GM19463 (cell line): Measurements from ENCODE around the gene MSH6.

Experiments
- ATAC-seq: cut with Tn5 transposase; IDR thresholded peaks from one replicate; pipeline ENCODE4 v1.9.1; 2021; ENCODE audit warnings: mild to moderate bottlenecking, moderate library complexity; ENCODE audit not compliant: unreplicated experiment

The MSH6 gene

DNA sequence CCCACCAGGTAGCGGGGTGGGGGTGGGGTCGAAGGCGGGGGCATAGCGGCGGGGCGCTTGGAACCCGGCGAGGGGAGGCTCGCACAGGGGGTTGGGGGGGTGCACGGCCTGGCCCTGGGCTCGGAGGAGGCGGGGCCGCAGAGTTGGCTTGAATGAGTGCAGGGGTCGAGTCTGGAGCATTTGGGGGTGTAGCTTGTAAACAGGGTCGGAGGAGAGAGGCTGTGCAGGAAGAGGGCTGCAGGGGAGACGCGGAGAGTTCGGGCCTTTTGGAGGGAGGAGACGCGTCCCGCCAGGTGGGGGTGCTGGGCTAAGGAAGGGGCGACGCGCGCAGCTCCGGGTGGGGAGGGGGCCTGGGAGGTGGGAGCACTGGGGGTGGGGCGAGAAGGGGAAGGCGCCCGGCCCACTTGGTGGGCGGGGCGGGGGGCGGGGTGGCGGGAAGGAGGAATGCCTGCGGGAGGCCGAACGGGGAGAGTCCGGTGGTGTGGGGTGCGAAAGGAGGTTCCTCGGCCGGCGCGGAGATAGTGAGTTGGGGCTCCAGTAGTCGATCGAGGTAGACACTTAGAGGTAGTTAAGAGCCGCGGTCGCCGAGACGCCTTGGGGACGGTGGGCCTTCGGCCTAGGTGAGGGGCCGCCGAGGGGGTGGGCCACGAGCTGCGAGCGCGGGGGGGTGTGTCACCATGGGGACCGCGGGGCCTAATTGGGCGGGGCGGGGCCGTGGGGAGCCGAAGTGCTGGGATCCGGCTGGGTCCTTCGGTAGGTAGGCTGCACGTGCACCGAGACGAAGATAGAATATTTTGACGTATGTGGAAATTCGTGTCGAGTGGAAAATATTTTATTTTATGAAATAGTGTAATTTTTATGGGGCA lies 774 bp downstream of the MSH6 start:
- ATAC-seq, result peak; percentile 15

DNA sequence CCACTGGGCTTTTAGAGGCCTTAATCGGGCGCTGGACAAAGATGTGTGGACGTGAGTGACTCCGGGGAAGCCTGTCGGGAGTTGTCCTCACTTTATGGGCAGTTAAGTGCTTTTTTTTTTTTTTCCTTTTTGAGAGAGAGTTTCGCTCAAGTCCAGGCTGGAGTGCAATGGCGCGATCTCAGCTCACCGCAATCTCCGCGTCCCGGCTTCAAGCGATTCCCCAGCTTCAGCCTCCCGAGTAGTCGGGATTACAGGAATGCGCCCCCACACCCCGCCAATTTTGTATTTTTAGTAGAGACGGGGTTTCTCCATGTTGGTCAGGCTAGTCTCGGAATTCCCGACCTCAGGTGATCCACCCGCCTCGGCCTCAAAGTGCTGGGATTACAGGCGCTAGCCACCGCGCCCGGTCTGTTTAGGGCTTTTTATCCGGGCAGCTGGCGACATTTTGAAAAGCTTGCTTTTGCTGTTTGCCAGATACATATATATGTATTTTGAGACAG lies 1.5 kb downstream of the MSH6 start:
- no peak for ATAC-seq

DNA sequence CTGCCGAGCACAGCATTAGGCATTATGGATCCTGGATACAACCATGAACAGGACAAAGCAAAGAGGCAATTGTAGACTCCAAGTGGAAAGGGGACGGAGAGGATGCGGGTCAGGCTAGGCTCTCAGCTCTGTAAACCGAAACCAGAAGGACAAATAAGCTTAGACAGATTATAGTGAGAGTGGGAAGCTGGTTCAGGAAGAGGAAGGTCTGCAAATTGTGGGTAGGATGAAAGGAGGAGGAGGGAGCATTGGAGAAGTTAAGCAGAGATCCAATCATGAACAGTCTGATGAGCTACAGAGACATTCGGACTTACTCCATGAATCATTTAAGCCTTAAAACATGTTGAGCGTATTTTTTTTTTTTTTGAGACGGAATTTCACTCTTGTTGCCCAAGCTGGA lies 3.0 kb downstream of the MSH6 start:
- no peak for ATAC-seq

DNA sequence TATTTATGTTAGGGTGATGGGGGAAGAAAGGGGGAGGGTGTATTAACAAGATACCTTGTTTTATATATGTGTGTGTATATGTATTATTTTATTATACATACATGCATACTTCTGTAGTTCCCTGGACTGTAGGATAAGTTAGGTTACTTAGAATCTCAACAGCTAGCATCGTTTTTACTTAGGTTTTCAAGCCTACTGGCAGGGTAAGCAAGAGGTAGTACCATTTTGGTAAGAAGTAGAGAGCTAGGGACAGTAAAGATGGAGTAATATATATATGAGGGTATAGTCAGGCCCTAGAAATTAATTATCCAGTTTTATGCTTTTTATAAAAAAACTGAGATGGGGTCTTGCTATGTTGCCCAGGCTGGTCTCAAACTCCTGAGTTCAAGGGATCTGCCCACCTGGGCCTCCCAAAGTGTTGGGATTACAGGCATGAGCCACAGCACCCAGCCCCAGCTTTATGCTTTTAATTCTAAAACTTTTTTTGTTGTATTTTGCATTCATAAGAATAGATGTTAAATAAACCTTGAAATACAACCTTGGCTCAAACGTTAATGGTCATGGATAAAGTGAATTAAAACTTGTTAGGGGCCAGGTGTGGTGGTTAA lies 13.2 kb downstream of the MSH6 start:
- ATAC-seq, result no peak

DNA sequence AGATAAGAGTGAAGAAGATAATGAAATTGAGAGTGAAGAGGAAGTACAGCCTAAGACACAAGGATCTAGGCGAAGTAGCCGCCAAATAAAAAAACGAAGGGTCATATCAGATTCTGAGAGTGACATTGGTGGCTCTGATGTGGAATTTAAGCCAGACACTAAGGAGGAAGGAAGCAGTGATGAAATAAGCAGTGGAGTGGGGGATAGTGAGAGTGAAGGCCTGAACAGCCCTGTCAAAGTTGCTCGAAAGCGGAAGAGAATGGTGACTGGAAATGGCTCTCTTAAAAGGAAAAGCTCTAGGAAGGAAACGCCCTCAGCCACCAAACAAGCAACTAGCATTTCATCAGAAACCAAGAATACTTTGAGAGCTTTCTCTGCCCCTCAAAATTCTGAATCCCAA lies 15.7 kb downstream of the MSH6 start:
- no peak for ATAC-seq

DNA sequence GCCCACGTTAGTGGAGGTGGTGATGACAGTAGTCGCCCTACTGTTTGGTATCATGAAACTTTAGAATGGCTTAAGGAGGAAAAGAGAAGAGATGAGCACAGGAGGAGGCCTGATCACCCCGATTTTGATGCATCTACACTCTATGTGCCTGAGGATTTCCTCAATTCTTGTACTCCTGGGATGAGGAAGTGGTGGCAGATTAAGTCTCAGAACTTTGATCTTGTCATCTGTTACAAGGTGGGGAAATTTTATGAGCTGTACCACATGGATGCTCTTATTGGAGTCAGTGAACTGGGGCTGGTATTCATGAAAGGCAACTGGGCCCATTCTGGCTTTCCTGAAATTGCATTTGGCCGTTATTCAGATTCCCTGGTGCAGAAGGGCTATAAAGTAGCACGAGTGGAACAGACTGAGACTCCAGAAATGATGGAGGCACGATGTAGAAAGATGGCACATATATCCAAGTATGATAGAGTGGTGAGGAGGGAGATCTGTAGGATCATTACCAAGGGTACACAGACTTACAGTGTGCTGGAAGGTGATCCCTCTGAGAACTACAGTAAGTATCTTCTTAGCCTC lies 16.2 kb downstream of the MSH6 start:
- ATAC-seq, result no peak

DNA sequence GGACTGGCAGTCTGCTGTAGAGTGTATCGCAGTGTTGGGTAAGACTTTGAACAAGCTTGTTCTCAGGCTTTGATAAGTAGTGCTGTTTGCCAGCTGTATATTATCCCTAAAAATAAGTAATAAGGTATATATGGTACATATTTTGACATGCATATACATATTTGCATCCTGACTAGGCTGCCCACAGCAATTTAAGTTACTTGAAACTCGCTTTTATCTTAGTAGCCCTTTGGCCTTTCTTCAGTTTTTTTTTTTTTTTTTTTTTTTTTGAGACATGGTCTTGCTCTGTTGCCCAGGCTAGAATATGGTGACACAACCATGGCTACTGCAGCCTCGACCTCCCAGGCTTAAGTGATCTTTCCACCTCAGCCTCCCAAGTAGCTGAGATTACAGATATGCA lies 18.2 kb downstream of the MSH6 start:
- ATAC-seq, result no peak

DNA sequence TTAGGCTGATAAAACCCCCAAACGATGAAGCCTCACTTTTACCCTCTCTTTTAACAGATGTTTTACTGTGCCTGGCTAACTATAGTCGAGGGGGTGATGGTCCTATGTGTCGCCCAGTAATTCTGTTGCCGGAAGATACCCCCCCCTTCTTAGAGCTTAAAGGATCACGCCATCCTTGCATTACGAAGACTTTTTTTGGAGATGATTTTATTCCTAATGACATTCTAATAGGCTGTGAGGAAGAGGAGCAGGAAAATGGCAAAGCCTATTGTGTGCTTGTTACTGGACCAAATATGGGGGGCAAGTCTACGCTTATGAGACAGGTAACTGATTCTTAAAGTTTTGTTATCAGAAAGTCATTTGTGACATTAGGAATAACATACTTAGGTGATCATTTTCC lies 20.4 kb downstream of the MSH6 start:
- no peak for ATAC-seq

DNA sequence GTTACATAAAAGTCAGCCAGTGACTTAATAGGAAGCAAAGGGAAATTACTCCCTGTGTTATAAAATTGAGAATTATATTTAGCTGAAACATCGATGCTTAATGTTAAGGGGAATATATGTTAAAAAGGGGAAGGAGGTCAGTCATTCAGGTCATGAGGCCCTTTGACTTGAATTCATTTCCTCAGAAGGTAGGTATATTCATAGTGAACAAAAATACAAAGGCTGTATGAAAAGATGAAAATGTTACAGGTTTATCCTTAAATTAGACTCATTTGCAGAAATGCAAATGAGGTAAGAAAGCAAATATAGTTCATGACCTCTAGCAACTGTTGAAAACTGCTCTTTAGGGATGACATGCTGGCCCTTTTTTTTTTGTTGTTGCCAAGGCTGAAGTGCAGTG lies 20.8 kb downstream of the MSH6 start:
- ATAC-seq, result no peak

DNA sequence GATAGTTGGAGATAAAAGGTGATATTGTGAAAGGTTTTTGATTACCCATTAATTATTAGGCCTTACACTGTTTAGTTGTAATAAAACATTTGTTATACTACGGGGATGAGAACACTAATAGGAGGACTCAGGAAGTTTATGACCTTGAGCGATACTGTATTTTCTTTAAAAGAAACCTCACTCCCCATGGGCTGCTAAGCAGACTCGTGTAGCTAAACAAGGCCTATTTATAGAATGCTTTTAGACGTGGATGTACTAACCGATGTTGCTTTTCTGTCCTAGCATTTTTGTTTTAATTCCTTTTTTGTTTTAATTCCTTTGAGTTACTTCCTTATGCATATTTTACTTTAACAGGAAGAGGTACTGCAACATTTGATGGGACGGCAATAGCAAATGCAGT lies 22.9 kb downstream of the MSH6 start:
- no peak for ATAC-seq

DNA sequence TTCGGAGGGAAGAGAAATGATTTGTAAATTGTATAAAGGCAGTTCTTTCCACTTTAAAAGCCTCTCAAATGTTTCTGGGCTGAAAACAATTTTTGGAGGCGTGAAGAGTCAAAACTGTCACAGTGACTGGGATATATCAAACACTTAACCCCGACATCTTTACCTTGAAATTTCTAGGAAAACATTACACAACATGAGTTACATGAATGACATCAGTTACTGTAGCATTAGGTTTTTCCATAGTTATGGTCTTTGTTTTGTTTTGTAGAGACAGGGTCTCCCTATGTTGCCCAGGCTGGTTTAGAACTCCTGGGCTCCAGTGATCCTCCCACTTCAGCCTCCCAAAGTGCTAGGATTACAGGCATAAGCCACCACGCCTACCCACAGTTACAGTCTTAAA lies 25.7 kb downstream of the MSH6 start:
- no peak for ATAC-seq

DNA sequence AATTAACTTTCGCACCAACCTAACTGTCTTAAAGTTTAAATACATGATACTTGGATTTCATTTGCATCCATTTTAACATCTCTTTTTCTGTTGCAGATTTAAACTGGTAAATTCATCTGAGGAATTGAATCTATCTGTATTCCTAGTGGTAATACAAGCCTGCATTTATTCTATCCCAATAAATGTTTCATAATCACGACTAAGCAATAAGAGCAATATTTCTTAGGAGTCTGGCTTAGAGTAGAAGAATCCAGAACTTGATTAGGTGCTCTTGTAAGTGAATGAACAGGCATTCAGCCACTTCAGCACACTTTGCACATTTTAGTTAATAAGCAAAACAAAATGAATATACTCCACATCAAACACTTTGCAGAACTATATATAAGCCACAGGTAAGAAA lies 27.0 kb downstream of the MSH6 start:
- no peak for ATAC-seq

DNA sequence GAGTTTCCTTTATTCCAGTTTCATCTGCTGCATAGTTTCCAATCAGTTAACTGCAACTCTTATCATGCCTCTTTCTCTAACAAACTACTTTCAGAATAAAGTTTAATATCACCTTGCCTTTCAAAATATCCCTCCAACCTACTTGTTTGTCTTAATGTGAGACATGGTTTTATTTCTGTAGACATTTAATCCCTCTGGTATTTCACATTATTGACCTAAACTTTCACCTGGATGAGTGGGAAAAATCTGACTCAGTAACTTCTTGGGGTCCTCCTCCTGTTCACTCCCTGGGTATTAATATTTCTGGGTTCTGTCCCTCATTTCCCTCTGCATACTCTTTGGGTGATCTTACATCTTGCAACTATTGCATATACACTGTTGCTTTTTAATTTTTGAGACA lies 27.9 kb downstream of the MSH6 start:
- ATAC-seq, result no peak

DNA sequence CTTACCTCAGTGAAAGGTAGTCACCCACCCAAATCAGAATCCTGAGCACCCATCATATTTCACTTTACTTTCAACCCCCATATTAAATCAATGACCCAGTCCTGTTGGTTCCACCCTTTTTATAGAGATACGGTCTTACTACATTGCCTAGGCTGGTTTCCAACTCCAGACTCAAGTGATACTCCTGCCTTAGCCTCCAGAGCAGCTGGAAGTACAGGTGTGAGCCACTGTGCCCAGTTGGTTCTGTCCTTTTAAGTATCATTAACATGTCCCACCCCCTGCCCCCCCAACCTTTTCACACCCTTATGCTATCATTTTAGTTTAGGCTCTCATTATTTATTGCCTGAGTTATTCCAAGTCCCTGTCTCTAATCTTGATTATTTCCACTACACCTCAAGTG lies 28.7 kb downstream of the MSH6 start:
- no peak for ATAC-seq

DNA sequence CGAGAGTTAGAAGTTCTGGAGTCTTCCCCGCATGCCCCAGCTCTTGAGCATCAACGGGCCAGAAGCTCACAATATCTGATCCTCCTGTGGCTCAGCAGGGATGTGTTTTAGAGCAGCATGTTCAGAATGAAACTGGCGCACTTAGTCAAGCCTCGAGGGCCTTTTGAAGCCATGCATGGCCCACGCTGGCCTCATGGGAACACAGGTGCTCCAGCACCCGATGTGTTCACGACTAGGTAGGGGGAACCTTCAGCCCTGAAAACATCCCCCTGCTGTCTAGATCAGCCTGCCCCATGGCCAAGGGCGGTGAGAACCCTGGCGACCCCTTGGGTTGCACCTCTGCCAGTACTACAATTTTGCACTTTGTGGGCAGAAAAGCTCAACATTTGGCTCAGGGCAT lies 32.8 kb downstream of the MSH6 start:
- no peak for ATAC-seq

DNA sequence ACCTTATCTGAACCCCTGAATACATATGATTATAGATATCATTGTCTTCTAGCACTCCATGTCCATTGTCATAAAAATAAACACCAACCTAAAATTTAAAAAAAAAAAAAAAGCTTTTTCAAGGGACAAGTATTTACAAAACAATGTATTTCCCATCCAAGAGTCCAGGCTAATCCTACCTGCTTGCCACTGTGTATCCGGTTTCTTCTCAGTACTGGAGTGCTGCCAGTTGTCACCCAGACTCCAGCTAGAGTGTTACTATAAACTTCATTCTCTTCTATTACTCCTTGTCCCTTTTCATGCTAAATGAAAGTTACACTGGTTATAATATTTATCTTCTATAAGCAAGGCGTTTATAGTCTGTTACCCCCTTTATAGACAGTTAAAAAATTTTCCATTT lies 35.8 kb downstream of the MSH6 start:
- no peak for ATAC-seq

DNA sequence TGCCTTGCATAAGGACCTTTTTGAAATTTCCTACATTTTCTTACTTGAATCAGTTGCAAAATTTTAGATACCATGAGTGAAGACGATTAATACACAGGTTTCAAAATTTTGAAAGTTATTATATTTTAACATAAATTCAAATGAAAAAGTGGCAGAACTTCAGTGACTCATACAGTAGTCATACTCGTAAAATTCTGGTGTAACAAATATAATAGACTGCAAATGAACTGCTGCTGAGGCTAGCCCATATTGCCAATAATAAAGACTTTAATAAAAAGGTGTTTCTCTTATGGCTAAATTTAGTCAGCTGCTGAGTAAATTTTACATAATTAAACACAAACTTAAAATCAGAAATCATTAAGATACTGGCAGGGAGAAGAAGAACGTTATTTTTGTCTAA lies 36.9 kb downstream of the MSH6 start:
- no peak for ATAC-seq

DNA sequence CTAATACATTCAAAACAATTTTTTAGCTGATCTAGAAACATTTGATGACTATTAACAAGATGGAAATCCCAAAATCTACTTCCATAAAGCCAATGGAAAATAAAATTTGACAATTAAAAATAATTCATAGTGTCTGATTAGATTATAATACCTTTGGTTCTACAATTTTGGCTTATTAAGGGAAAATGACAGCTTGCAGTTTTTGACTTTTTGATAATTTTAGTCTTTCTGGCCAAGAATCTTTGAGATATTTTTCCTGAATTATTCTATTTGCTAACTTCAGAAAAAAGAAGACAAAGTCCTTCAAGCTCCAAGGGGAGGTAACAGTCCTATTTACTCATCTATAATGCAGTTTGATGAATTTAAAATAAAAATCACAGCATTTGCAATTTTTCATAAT lies 39.6 kb downstream of the MSH6 start:
- no peak for ATAC-seq

DNA sequence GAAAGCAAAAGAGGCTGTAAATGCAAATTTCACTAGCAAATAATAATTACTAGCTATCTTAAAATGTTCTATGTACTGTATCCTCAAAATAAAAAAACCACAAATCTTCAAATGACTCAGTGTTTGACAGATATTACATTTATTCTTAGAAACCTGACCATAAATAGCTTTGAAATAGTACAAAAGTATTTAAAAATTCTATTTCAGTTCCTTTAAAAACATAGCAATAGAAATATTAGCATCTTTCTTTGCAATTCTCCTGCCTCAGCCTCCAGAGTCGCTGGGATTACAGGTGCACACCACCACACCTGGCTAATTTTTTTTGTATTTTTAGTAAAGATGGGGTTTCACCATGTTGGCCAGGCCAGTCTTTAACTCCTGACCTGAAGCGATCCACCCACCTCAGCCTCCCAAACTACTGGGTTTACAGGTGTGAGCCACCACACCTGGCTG lies 50.6 kb downstream of the MSH6 start:
- ATAC-seq, result peak; percentile 61

DNA sequence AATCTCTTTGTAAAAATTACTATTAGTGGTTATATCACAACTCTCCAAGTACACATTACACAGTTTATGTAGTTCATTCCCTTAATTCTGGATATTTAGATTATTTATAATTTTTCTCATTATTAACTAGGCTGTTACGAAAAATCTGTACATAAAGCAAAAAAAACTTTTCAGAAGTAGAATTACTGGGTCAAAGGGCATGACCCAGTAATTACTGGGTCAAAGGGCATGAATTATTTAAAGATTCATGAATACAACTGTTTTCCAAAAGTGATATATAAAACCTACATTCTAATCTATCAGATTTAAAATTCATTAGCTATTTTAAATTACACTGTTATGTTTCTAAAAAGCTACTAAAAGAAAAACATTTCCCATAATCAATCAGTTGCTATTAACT lies 55.3 kb downstream of the MSH6 start:
- no peak for ATAC-seq

DNA sequence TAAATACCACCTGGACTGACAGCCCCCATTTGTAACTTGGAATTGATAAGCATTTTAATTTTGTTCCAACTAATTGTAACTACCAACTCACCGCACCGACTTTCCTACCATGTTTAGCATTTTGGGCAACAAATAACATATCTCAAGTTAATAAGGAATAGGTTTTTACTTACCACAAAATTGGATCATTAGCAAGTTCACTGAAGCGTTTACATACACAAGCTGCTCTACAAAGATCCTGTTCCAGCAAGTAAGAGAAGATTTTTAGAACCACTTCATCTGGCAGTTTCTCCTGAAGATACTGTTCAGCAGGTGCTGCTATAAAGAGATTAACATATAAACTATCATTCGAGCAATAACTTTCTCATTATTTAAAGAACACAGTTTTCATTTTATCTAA lies 55.7 kb downstream of the MSH6 start:
- no peak for ATAC-seq

DNA sequence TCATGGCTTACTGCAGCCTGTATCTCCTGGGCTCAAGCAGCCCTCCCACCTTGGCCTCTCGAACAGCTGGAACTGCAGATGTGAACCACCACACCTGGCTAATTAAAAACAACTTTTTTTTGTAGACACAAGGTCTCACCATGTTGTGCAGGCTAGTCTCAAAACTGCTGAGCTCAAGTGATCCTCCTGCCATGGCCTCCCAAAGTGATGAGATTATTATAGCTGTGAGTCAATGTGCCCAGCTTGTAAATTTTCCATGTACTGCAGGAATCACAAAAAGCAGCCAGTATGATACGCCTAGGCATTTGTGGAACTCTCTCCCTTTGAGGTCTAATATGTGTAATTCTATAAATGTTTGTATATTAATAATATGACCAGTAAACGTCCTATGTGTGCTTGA lies 59.9 kb downstream of the MSH6 start:
- no peak for ATAC-seq
